Testis (tissue), 3 donors: ENCODE data around the gene WDR48. TPM values are rescaled to one million over a fixed set of nuclear protein-coding genes. Genes with fewer than 3 reads are reported as not detected.

ENCODE experiments used
- DNase-seq: peaks from one replicate; pipeline ENCODE4 v3.0.0-alpha.2; 2019
- H3K27ac ChIP-seq, 2 donors: fragments of 200-600 bp; sonication (generic); one replicate each; pipeline ENCODE4 v1.5.1; 2019
- H3K27me3 ChIP-seq: fragments of 200-600 bp; sonication (generic); one replicate; pipeline ENCODE4 v1.5.1; 2019
- H3K36me3 ChIP-seq: fragments of 200-600 bp; sonication (generic); one replicate; pipeline ENCODE4 v1.5.1; 2017; ENCODE audit warnings: low read depth; ENCODE audit errors: missing control alignments
- H3K4me1 ChIP-seq: fragments of 200-600 bp; sonication (generic); one replicate; pipeline ENCODE4 v1.5.1; 2019
- H3K4me3 ChIP-seq, 2 donors: fragments of 200-600 bp; sonication (generic); one replicate each; pipeline ENCODE4 v1.5.1; 2017 to 2019
- H3K9me3 ChIP-seq: fragments of 200-600 bp; sonication (generic); one replicate; pipeline ENCODE4 v1.5.1; 2017
- POLR2A ChIP-seq: fragments of 450-650 bp; IDR thresholded peaks from one replicate; pipeline ENCODE4 v1.6.1; 2017; ENCODE audit warnings: antibody characterized with exemption, mild to moderate bottlenecking, moderate library complexity
- WGBS, 2 donors: methylation state at CpG; one replicate each; pipeline ENCODE4 v1.1.5; 2018; 5-methylcytosine and 5-hydroxymethylcytosine counted together
- intact Hi-C: fragments of 100-400 bp; cut with DNase I; formaldehyde crosslinking; loops from one replicate; pipeline ENCODE4 v1.15.1; 2023; ENCODE audit warnings: low total_unique reads
- polyA plus RNA-seq: library from polyadenylated mRNA; stranded (reverse); fragments of 350-450 nt; fragmentation: Illumina TruSeq; extraction: RNeasy Lipid Tissue Mini Kit (QIAGEN cat#74804); gene quantifications from one replicate; pipeline ENCODE4 v1.2.3, GENCODE V29; 2014; ENCODE audit warnings: low read depth, low replicate concordance; ENCODE audit not compliant: insufficient read depth
- total RNA-seq, 2 donors: library from RNA; depleted of rRNA; stranded (reverse); fragments of >200 nt; gene quantifications; one replicate each; pipeline ENCODE4 v1.2.3, GENCODE V29; 2016
- TF ChIP-seq, protein P1 (sequence below), 3 experiments: fragments of 450-650 bp in 2 of 3; fragments of 200-600 bp in 1 of 3; sonication (generic) in 1 of 3; IDR thresholded peaks; one replicate each; pipeline ENCODE4 v1.5.1; 2016 to 2019; ENCODE audit warnings: antibody characterized with exemption in 3 of 3, mild to moderate bottlenecking in 2 of 3, moderate library complexity in 1 of 3

WDR48 gene
- total and polyA plus RNA-seq, 3 donors from 2014 or later: 67.8 to 130 (median 74.1) TPM

GRCh38 chr3:39142067-39142466 is 90.3 kb downstream of the WDR48 start:
- Histone ChIP-seq H3K9me3 (no peaks in the 10 kb centered on the region), H3K27me3 (no peaks in the 10 kb centered on the region), H3K4me3 (no peak overlapping the region), H3K36me3 (no peaks in the 10 kb centered on the region), H3K27ac (no peak overlapping the region), H3K4me1 (peaks cover 22% of the 10 kb centered on the region)
- no peak for DNase-seq
- TF ChIP-seq POLR2A: no peak
- TF ChIP-seq, protein P1, sequence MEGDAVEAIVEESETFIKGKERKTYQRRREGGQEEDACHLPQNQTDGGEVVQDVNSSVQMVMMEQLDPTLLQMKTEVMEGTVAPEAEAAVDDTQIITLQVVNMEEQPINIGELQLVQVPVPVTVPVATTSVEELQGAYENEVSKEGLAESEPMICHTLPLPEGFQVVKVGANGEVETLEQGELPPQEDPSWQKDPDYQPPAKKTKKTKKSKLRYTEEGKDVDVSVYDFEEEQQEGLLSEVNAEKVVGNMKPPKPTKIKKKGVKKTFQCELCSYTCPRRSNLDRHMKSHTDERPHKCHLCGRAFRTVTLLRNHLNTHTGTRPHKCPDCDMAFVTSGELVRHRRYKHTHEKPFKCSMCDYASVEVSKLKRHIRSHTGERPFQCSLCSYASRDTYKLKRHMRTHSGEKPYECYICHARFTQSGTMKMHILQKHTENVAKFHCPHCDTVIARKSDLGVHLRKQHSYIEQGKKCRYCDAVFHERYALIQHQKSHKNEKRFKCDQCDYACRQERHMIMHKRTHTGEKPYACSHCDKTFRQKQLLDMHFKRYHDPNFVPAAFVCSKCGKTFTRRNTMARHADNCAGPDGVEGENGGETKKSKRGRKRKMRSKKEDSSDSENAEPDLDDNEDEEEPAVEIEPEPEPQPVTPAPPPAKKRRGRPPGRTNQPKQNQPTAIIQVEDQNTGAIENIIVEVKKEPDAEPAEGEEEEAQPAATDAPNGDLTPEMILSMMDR (IDR thresholded peaks at IDR 0.05): no peak
- WGBS, 2 donors: 72 to 75% methylated on average over 5 of the region's 5 CpGs
- intact Hi-C loops: no loop called here

- WGBS, 2 donors: 83 to 86% methylated on average over 10 to 14 of the region's 14 CpGs
- H3K4me1 ChIP-seq: peaks cover 33% of the 10 kb centered on the region
- H3K27ac ChIP-seq: no peak overlapping the region
- no peak overlapping the region for H3K4me3 ChIP-seq
- H3K27me3 ChIP-seq: no peaks in the 10 kb centered on the region
- H3K9me3 ChIP-seq: no peaks in the 10 kb centered on the region
- no peak for DNase-seq
- intact Hi-C loops: no loop called here
- H3K36me3 ChIP-seq: no peaks in the 10 kb centered on the region
- TF ChIP-seq, protein P1 (IDR thresholded peaks at IDR 0.05): no peak
- no peak for TF ChIP-seq POLR2A
These were observed 91.5 kb downstream of the WDR48 start for GRCh38 chr3:39143051-39143885.

DNA sequence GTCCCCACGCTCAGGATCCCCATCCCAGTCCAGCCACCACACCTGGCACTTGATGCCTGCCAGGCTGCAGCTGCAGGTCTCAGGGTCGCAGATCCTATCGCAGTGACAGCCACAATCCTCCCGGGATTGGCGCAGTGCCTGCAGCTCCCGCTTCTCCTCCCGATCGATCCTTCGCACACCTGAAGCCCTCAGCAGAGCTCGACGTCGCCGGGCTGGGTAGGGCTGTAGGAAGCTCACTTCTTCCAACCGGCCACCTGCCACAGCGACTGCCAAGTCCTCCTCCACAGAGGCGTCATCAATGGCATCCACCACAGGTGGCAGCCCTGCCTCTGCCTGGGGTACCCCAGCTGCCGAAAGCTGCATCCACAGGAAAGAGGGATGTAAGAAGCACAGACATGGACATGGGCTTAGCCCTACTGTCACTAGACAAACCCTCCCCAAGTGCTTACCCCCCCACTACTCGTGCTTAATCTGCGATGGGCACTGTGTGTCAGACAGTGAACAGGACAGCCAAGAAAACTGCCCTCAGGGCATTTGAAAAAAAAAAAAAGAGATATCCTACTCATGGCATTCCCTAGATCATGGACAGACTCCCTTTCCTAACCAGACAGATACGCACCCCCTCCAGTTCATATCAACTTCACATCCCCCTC is 92.4 kb downstream of the WDR48 start:
- intact Hi-C loops: no loop called here
- H3K4me1 ChIP-seq: peaks cover 38% of the 10 kb centered on the region
- TF ChIP-seq POLR2A: no peak
- TF ChIP-seq, protein P1 (IDR thresholded peaks at IDR 0.05): no peak
- no peak overlapping the region for H3K27ac ChIP-seq
- H3K36me3 ChIP-seq: no peaks in the 10 kb centered on the region
- WGBS, 2 donors: 76 to 85% methylated on average over 13 to 20 of the region's 20 CpGs
- H3K27me3 ChIP-seq: no peaks in the 10 kb centered on the region
- H3K9me3 ChIP-seq: no peaks in the 10 kb centered on the region
- no peak overlapping the region for H3K4me3 ChIP-seq
- no peak for DNase-seq

DNA sequence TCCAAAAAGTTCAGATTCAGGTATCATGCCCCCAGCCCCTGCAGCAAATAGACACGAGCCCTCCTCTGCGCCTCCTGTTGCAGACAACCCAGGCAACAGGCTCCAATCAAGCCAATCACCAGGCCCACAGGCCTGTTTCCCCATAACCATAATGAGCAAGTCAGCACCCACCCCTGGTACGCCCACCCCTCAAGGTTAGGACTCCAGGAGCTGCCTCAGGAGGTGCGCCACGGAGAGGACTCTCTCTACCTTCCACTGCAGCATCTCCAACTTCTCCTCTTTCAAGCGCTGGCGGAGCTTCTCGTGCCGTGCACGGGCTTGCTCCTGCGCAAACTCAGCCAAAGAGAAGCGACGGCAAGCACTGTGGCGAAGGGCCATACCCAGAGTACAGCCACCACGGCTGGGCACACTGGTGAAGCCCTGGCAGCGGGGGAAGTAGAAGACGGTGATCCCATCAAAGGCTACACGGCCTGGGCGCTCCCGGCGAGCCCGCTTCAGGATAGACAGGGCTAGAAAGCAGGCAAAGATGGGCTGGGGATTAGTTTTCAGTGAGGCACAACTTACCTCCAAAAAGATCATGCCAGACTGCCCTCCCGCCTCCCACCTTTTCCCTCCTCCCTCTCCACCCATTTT is 93.0 kb downstream of the WDR48 start:
- peaks cover 44% of the 10 kb centered on the region for H3K4me1 ChIP-seq
- H3K27me3 ChIP-seq: no peaks in the 10 kb centered on the region
- H3K9me3 ChIP-seq: no peaks in the 10 kb centered on the region
- WGBS, 2 donors: 92 to 96% methylated on average over 21 to 23 of the region's 23 CpGs
- H3K27ac ChIP-seq: no peak overlapping the region
- intact Hi-C loops: no loop called here
- DNase-seq: no peak
- TF ChIP-seq POLR2A: no peak
- TF ChIP-seq, protein P1 (IDR thresholded peaks at IDR 0.05): no peak
- H3K4me3 ChIP-seq: no peak overlapping the region
- H3K36me3 ChIP-seq: no peaks in the 10 kb centered on the region
